GM23338 (cell line): ENCODE measurements around the gene EYA4. TPM values are rescaled to one million over a fixed set of nuclear protein-coding genes. Genes with fewer than 3 reads are reported as not detected.

Experiments used
- ATAC-seq: fragments of 200-7000 bp; cut with Tn5 transposase; 3 replicates; pipeline ENCODE4 v1.9.1; 2020
- DNase-seq: peaks from one replicate; pipeline ENCODE4 v3.0.0-alpha.2; 2015; ENCODE audit warnings: low spot score
- H2AFZ ChIP-seq: fragments of 200-600 bp; sonication (generic); 2 replicates; pipeline ENCODE4 v1.8.0; 2016; ENCODE audit warnings: antibody characterized with exemption, mild to moderate bottlenecking, moderate library complexity
- H3F3A ChIP-seq: fragments of 200-600 bp; sonication (generic); replicated peaks from 2 replicates; pipeline ENCODE4 v1.8.0; 2017; ENCODE audit warnings: antibody characterized with exemption, mixed run types, low read depth
- H3K27ac ChIP-seq: fragments of 200-600 bp; sonication (generic); 2 replicates; pipeline ENCODE4 v1.6.1; 2016; ENCODE audit warnings: low read depth
- H3K27me3 ChIP-seq: fragments of 200-600 bp; sonication (generic); 2 replicates; pipeline ENCODE4 v1.8.0; 2016; ENCODE audit warnings: mild to moderate bottlenecking, mixed run types, moderate library complexity; ENCODE audit not compliant: insufficient read depth
- H3K36me3 ChIP-seq: fragments of 200-600 bp; sonication (generic); 2 replicates; pipeline ENCODE4 v1.8.0; 2016; ENCODE audit warnings: mild to moderate bottlenecking; ENCODE audit not compliant: insufficient read depth
- H3K4me1 ChIP-seq: fragments of 200-600 bp; sonication (generic); 2 replicates; pipeline ENCODE4 v1.8.0; 2016; ENCODE audit warnings: mild to moderate bottlenecking, moderate library complexity; ENCODE audit not compliant: insufficient read depth
- H3K4me2 ChIP-seq: fragments of 200-600 bp; sonication (generic); 2 replicates; pipeline ENCODE4 v1.7.1; 2017; ENCODE audit warnings: mixed run types
- H3K4me3 ChIP-seq: fragments of 200-600 bp; sonication (generic); 2 replicates; pipeline ENCODE4 v1.6.1; 2016; ENCODE audit warnings: mixed run types
- H3K79me2 ChIP-seq: fragments of 200-600 bp; sonication (generic); replicated peaks from 2 replicates; pipeline ENCODE4 v1.8.0; 2017; ENCODE audit warnings: mild to moderate bottlenecking; ENCODE audit not compliant: insufficient read depth
- H3K9me2 ChIP-seq: fragments of 200-600 bp; sonication (generic); 2 replicates; pipeline ENCODE4 v1.8.0; 2017; ENCODE audit not compliant: insufficient read depth
- H4K20me1 ChIP-seq: fragments of 200-600 bp; sonication (generic); replicated peaks from 2 replicates; pipeline ENCODE4 v1.8.0; 2017; ENCODE audit warnings: mild to moderate bottlenecking; ENCODE audit not compliant: insufficient read depth
- H3K27ac Mint-ChIP-seq: 2 replicates; pipeline ENCODE4 v1.8.0; 2020; ENCODE audit warnings: inconsistent platforms, mild to moderate bottlenecking, moderate library complexity, mixed read lengths
- H3K27me3 Mint-ChIP-seq: 3 replicates; pipeline ENCODE4 v1.8.0; 2022; ENCODE audit warnings: low read depth, mild to moderate bottlenecking, moderate library complexity, mixed read lengths, inconsistent platforms; ENCODE audit not compliant: insufficient read depth, poor library complexity
- H3K36me3 Mint-ChIP-seq: 3 replicates; pipeline ENCODE4 v1.8.0; 2021; ENCODE audit warnings: low read depth, mild to moderate bottlenecking, inconsistent platforms, moderate library complexity, mixed read lengths
- H3K4me1 Mint-ChIP-seq: 3 replicates; pipeline ENCODE4 v1.8.0; 2020; ENCODE audit warnings: mild to moderate bottlenecking, inconsistent platforms, mixed read lengths
- H3K4me3 Mint-ChIP-seq: 3 replicates; pipeline ENCODE4 v1.8.0; 2021; ENCODE audit warnings: moderate library complexity, mild to moderate bottlenecking, inconsistent platforms, mixed read lengths
- H3K9me3 Mint-ChIP-seq: 3 replicates; pipeline ENCODE4 v1.8.0; 2020; ENCODE audit warnings: moderate library complexity, mild to moderate bottlenecking, inconsistent platforms, mixed read lengths
- CTCF ChIP-seq, 2 experiments: fragments of 200-600 bp in 1 of 2; sonication (generic) in 1 of 2; conservative IDR thresholded peaks; 2 replicates each; pipeline versions ENCODE4 v1.5.1 to v1.6.1; 2016 to 2017; ENCODE audit warnings: antibody characterized with exemption in 2 of 2, low read depth in 2 of 2, mild to moderate bottlenecking in 2 of 2, moderate library complexity in 1 of 2
- EZH2 ChIP-seq: fragments of 200-600 bp; sonication (generic); IDR thresholded peaks from one replicate; pipeline ENCODE4 v1.8.0; 2017; ENCODE audit warnings: antibody characterized with exemption, mild to moderate bottlenecking, low read depth; ENCODE audit not compliant: unreplicated experiment
- EZH2phosphoT487 ChIP-seq: fragments of 200-600 bp; sonication (generic); IDR thresholded peaks from one replicate; pipeline ENCODE4 v1.8.1; 2018; ENCODE audit warnings: antibody characterized with exemption; ENCODE audit not compliant: unreplicated experiment
- JUNB ChIP-seq: IDR thresholded peaks from one replicate; pipeline ENCODE4 v1.6.1; 2016; ENCODE audit warnings: antibody characterized with exemption; ENCODE audit not compliant: unreplicated experiment
- STAT1 ChIP-seq: IDR thresholded peaks from one replicate; pipeline ENCODE4 v1.6.1; 2016; ENCODE audit warnings: antibody characterized with exemption; ENCODE audit not compliant: unreplicated experiment
- ZNF331 ChIP-seq: fragments of 250-450 bp; sonication (Bioruptor Pico); IDR thresholded peaks from 2 replicates; pipeline ENCODE4 v1.5.0; 2020; ENCODE audit warnings: low read depth, mild to moderate bottlenecking, moderate library complexity
- polyA plus RNA-seq: library from polyadenylated mRNA; unstranded; fragments of >200 nt; fragmentation: Nextera tagmentation; extraction: Ambion mirVana; gene quantifications from 2 replicates; pipeline ENCODE4 v1.2.1, GENCODE V29; 2016
- total RNA-seq: library from RNA; depleted of rRNA; stranded (reverse); fragments of >200 nt; shearing (Covaris generic); gene quantifications from 2 replicates; pipeline ENCODE4 v1.2.3, GENCODE V29; 2014
- TF ChIP-seq, protein P1 (sequence below): IDR thresholded peaks from 2 replicates; pipeline ENCODE4 v1.6.1; 2016; ENCODE audit warnings: antibody characterized with exemption
- TF ChIP-seq, protein P2 (sequence below): IDR thresholded peaks from one replicate; pipeline ENCODE4 v1.6.1; 2018; ENCODE audit warnings: antibody characterized with exemption; ENCODE audit not compliant: unreplicated experiment

Gene EYA4
- total and polyA plus RNA-seq, 2 experiments from 2014 or later, result 0.05 to 0.21 TPM

- peaks cover 50% of the 10 kb centered on the region for H3K27me3 Mint-ChIP-seq
- Histone ChIP-seq H3K79me2 (no peaks in the 10 kb centered on the region), H3K4me2 (no peak overlapping the region), H3K9me2 (no peaks in the 10 kb centered on the region), H4K20me1 (0 out of 2 replicates have a peak, but pooled peaks cover 1% of the 10 kb centered on the region), H3K4me1 (peaks cover 22% of the 10 kb centered on the region), H3K27me3 (peaks cover 70% of the 10 kb centered on the region), H2AFZ (no peak overlapping the region), H3K36me3 (no peaks in the 10 kb centered on the region), H3K27ac (no peak overlapping the region), H3K4me3 (no peak overlapping the region), H3F3A (no peaks in the 10 kb centered on the region)
- no peak overlapping the region for H3K27ac Mint-ChIP-seq
- ATAC-seq (no peak), DNase-seq (no peak)
- H3K9me3 Mint-ChIP-seq, result no peaks in the 10 kb centered on the region
- H3K4me1 Mint-ChIP-seq, result peaks cover 42% of the 10 kb centered on the region
- no peak for TF ChIP-seq EZH2phosphoT487
- no peak for TF ChIP-seq STAT1
- no peak for TF ChIP-seq ZNF331
- no peak for TF ChIP-seq JUNB
- TF ChIP-seq, protein P1, sequence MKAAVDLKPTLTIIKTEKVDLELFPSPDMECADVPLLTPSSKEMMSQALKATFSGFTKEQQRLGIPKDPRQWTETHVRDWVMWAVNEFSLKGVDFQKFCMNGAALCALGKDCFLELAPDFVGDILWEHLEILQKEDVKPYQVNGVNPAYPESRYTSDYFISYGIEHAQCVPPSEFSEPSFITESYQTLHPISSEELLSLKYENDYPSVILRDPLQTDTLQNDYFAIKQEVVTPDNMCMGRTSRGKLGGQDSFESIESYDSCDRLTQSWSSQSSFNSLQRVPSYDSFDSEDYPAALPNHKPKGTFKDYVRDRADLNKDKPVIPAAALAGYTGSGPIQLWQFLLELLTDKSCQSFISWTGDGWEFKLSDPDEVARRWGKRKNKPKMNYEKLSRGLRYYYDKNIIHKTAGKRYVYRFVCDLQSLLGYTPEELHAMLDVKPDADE, result no peak
- TF ChIP-seq EZH2, result no peak
- no peak for TF ChIP-seq CTCF (conservative IDR thresholded peaks at IDR 0.05; ENCODE audit: low read depth in 2 of 2)
- no peaks in the 10 kb centered on the region for H3K36me3 Mint-ChIP-seq
- H3K4me3 Mint-ChIP-seq, result no peak overlapping the region
Measured at GRCh38 chr6:133245007-133245406, 3.9 kb downstream of the EYA4 start.

GRCh38 chr6:133245422-133245903, 4.3 kb downstream of the EYA4 start:
- no peak for DNase-seq
- Mint-ChIP-seq H3K27me3 (peaks cover 46% of the 10 kb centered on the region), H3K9me3 (no peaks in the 10 kb centered on the region), H3K4me1 (peaks cover 38% of the 10 kb centered on the region), H3K4me3 (no peak overlapping the region), H3K36me3 (no peaks in the 10 kb centered on the region), H3K27ac (no peak overlapping the region)
- Histone ChIP-seq H2AFZ (no peak overlapping the region), H3K4me3 (no peak overlapping the region), H3K79me2 (no peaks in the 10 kb centered on the region), H3K27ac (no peak overlapping the region), H3K4me1 (peaks cover 22% of the 10 kb centered on the region), H3K27me3 (peaks cover 65% of the 10 kb centered on the region), H3F3A (no peaks in the 10 kb centered on the region), H3K9me2 (no peaks in the 10 kb centered on the region), H3K36me3 (no peaks in the 10 kb centered on the region), H3K4me2 (no peak overlapping the region), H4K20me1 (no peaks in the 10 kb centered on the region)
- ATAC-seq, result no peak
- TF ChIP-seq, protein P2, sequence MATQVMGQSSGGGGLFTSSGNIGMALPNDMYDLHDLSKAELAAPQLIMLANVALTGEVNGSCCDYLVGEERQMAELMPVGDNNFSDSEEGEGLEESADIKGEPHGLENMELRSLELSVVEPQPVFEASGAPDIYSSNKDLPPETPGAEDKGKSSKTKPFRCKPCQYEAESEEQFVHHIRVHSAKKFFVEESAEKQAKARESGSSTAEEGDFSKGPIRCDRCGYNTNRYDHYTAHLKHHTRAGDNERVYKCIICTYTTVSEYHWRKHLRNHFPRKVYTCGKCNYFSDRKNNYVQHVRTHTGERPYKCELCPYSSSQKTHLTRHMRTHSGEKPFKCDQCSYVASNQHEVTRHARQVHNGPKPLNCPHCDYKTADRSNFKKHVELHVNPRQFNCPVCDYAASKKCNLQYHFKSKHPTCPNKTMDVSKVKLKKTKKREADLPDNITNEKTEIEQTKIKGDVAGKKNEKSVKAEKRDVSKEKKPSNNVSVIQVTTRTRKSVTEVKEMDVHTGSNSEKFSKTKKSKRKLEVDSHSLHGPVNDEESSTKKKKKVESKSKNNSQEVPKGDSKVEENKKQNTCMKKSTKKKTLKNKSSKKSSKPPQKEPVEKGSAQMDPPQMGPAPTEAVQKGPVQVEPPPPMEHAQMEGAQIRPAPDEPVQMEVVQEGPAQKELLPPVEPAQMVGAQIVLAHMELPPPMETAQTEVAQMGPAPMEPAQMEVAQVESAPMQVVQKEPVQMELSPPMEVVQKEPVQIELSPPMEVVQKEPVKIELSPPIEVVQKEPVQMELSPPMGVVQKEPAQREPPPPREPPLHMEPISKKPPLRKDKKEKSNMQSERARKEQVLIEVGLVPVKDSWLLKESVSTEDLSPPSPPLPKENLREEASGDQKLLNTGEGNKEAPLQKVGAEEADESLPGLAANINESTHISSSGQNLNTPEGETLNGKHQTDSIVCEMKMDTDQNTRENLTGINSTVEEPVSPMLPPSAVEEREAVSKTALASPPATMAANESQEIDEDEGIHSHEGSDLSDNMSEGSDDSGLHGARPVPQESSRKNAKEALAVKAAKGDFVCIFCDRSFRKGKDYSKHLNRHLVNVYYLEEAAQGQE, result no peak
- TF ChIP-seq, protein P1, result no peak
- TF ChIP-seq JUNB (no peak), EZH2 (no peak)
